GM19351 (cell line): Measurements from ENCODE around the gene KMT2A.
"Not testable (repeated sequence)": the region's sequence is repeated elsewhere in the genome, so short reads cannot be mapped to it uniquely, and the experiment has no call there.

Experiments used
- ATAC-seq: cut with Tn5 transposase; IDR thresholded peaks from one replicate; pipeline ENCODE4 v1.9.1; 2021; ENCODE audit warnings: mild to moderate bottlenecking, moderate library complexity; ENCODE audit not compliant: unreplicated experiment

Gene KMT2A

GRCh38 chr11:118481238-118481637, 44.9 kb downstream of the KMT2A start:
- not testable (repeated sequence) for ATAC-seq

DNA sequence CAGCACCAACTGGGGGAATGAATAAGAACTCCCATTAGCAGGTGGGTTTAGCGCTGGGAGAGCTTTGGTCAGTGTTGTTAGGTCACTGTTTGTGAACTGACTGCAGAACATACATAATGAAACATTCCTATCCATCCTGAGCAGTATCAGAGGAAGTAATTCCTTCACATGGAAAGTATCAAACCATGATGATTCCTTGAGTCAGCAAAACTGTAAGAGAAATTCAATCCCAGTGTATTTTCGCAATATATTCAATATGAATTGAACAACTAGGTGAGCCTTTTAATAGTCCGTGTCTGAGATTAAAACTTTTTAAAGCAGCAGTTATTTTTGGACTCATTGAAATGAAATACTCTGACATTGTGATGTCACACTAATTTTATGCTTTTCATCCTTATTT, 48.1 kb downstream of the KMT2A start:
- no peak for ATAC-seq

- ATAC-seq, result no peak
Measured at GRCh38 chr11:118485273-118485672, 49.0 kb downstream of the KMT2A start.

- ATAC-seq, result no peak
Measured at GRCh38 chr11:118488480-118489109, 52.3 kb downstream of the KMT2A start.

DNA sequence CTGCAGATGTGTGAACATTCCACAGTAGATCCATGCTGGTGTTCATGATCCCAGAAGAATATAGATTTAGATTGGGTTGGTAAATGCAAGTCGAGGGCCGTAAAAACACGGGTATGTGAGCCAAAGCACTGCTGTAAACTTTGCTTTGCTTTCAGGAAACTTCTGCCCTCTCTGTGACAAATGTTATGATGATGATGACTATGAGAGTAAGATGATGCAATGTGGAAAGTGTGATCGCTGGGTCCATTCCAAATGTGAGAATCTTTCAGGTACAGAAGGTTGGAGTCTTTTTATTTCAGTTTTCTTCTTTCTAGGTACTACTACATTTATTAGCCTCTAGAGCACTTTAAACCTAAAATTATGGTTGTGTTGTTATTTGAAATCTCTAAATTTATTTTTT, 54.7 kb downstream of the KMT2A start:
- ATAC-seq, result no peak

DNA sequence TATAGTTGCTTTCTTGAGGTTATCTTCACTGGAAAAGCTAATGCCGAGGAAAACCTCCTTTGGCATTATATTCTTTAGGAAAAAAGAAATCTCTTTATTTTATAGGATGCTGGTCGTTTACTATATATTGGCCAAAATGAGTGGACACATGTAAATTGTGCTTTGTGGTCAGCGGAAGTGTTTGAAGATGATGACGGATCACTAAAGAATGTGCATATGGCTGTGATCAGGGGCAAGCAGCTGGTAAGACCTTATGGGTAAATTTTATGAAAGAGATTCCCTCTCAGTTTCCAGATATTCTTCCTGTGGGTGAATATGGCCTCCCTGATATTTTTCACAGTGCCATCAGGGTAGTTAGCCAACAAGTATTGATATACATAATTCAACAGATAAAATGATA, 61.5 kb downstream of the KMT2A start:
- no peak for ATAC-seq

DNA sequence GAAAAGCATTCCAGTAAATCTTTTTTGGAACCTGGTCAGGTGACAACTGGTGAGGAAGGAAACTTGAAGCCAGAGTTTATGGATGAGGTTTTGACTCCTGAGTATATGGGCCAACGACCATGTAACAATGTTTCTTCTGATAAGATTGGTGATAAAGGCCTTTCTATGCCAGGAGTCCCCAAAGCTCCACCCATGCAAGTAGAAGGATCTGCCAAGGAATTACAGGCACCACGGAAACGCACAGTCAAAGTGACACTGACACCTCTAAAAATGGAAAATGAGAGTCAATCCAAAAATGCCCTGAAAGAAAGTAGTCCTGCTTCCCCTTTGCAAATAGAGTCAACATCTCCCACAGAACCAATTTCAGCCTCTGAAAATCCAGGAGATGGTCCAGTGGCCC, 66.9 kb downstream of the KMT2A start:
- ATAC-seq, result no peak

GRCh38 chr11:118511601-118512000, 75.3 kb downstream of the KMT2A start:
- no peak for ATAC-seq

- no peak for ATAC-seq
Measured at GRCh38 chr11:118514103-118514502, 77.8 kb downstream of the KMT2A start.

GRCh38 chr11:118519549-118519948, 83.3 kb downstream of the KMT2A start:
- ATAC-seq, result no peak

DNA sequence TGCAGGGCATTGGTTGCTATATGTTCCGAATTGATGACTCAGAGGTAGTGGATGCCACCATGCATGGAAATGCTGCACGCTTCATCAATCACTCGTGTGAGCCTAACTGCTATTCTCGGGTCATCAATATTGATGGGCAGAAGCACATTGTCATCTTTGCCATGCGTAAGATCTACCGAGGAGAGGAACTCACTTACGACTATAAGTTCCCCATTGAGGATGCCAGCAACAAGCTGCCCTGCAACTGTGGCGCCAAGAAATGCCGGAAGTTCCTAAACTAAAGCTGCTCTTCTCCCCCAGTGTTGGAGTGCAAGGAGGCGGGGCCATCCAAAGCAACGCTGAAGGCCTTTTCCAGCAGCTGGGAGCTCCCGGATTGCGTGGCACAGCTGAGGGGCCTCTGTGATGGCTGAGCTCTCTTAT, 85.6 kb downstream of the KMT2A start:
- no peak for ATAC-seq

DNA sequence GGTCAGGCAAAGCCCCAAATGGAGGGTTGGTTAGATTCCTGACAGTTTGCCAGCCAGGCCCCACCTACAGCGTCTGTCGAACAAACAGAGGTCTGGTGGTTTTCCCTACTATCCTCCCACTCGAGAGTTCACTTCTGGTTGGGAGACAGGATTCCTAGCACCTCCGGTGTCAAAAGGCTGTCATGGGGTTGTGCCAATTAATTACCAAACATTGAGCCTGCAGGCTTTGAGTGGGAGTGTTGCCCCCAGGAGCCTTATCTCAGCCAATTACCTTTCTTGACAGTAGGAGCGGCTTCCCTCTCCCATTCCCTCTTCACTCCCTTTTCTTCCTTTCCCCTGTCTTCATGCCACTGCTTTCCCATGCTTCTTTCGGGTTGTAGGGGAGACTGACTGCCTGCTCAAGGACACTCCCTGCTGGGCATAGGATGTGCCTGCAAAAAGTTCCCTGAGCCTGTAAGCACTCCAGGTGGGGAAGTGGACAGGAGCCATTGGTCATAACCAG, 86.3 kb downstream of the KMT2A start:
- ATAC-seq, result no peak

DNA sequence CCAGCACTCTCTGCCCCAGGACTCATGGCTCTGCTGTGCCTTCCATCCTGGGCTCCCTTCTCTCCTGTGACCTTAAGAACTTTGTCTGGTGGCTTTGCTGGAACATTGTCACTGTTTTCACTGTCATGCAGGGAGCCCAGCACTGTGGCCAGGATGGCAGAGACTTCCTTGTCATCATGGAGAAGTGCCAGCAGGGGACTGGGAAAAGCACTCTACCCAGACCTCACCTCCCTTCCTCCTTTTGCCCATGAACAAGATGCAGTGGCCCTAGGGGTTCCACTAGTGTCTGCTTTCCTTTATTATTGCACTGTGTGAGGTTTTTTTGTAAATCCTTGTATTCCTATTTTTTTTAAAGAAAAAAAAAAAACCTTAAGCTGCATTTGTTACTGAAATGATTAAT, 88.1 kb downstream of the KMT2A start:
- no peak for ATAC-seq

- ATAC-seq, result no peak
Measured at GRCh38 chr11:118524757-118525470, 88.6 kb downstream of the KMT2A start.

DNA sequence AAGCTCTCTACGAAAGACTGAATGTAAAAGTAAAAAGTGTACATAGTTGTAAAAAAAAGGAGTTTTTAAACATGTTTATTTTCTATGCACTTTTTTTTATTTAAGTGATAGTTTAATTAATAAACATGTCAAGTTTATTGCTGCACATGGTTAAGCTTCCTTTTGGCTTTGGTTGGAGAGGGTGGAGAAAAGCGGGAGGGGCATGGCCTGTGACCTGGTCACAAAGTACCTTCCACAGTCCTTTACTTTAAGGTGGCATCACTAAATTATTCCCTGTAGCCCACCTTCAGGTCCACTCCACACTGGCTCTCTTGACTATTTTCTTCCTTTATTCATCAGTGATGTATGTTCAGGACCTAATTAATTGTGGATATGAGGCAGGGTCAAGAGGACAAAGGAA, 90.4 kb downstream of the KMT2A start:
- ATAC-seq, result no peak

DNA sequence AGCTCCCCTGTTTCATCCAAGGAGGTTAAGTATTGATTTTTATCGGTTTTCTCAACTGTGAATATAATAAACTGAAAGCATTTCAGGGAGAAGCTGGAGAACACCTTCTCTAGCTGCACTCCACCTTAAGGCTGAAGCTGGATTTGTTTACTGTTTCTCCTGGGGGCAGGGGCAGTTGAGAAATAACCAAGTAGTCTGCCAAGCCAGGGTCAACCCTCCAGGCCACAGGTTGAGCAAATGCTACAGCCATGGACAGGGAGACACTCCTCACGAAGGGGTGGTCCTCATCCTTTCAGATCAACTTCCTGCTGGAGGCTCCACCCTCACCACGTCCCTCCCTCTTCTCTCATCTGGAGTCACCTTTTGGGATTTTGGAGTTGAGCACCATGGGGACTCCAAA, 90.8 kb downstream of the KMT2A start, which contains the start of gene TTC36:
TTC36 (plus strand) TSS at position 366 of the 400 bp plus-strand sequence; CDS start at position 387, 21 bp downstream.
- no peak for ATAC-seq

- ATAC-seq, result no peak
Measured at GRCh38 chr11:118528511-118528910, 92.2 kb downstream of the KMT2A start.

- ATAC-seq, result no peak
Measured at GRCh38 chr11:118529584-118530175, 93.4 kb downstream of the KMT2A start.

DNA sequence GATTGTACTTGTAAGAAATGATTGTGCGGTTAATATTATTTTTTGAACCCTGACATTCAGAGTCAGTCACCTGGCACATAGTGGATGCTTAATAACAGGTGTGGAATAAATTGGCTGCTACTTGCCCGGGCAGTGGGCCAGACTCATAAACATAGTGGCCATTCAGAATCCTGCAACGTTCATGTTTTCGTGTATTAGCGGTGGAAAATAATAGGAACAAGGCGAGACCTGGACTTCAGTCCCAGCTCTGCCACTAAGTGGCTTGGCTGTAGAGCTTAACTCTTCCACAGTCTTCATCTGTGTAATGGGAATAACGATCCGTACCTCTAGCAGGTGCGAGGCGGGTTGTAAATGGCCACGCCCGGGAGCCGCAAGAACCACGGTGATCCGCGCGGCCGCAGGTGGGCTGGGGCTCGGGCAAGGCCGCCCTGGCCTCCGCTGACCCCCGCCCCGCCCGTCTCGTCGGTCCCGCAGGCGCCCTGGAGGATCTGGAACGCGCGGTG, 93.9 kb downstream of the KMT2A start:
- peak; percentile 13 for ATAC-seq

DNA sequence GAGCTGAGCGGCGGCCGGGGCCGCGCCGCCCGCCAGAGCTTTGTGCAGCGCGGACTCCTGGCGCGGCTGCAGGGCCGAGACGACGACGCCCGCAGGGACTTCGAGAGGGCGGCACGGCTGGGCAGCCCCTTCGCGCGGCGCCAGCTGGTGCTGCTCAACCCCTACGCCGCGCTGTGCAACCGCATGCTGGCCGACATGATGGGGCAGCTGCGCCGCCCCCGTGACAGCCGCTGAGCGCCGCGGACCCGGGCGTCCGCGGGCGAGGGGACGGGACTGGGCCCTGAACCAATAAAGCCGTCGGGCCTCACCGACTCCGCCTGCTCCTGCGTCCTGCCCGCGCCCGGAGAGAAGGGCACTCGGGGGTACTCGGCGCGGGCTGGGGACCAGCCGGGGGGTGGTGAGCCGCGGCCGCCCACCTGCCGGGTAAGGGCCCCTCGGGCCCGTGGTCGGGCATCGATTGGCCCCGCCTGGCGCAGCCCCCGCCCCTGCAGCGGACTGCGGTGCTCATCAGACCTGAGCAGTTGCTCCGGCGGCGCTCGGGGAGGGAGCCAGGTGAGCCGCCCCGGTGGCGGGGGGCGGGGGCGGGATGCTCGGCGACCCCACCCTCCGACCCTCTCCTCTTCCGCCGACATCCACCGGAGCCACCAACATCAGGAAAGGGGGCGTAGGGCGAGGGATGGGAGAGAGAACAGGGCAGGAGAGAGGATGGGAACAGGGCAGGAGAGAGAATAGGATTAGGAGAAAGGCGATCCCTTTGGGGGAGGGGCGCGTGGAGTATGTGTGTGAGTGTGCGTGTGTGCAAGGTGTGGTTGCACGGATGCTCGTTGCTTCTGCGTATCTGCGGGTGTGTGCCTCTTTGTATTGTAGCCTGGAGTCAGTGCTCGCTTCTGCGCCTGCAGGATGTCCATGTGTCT, 94.6 kb downstream of the KMT2A start, which contains the start of gene TMEM25:
TMEM25 (plus strand) TSS at position 510 of the 914 bp plus-strand sequence. CDS start 610 bp downstream, outside the sequence.
- peak; percentile 80 for ATAC-seq
